ENCODE data around the gene PAXIP1. TPM values are rescaled to one million over a fixed set of nuclear protein-coding genes. Genes with fewer than 3 reads are reported as not detected.

PAXIP1 gene
- total and polyA plus RNA-seq, 10 of the 15 experiments (the other 5 are each of a cell fraction or from before 2014, with no cell fraction given): 7.3 to 27.2 (median 18.1) TPM

DNA sequence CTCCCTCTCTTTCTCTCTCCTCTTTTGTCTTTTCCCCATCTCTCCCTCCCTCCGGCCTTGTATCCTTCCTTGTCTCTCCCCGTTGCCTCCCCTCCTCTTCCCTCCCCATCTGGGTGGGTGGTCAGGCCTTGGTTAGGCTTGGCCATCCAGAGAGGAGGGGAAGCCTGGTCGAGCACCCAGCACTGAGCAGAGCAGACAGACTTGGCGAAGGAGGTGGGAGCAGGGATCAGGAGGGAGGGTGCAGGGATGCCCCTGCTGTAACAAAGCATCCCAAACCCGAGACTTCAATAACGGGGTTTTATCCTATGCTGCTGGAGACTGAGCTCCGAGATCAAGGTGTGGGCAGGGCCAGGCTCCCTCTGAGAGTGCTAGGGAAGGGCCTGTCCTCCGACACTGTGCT is 97.3 kb downstream of the PAXIP1 start:
- no peaks in the 10 kb centered on the region for H3K79me2 ChIP-seq (ENCODE audit: control insufficient read depth, insufficient read depth, low read length)
- H2AFZ ChIP-seq (ENCODE audit: control insufficient read depth, low read depth, low read length): no peak overlapping the region
- DNase-seq (ENCODE audit: low read depth, low spot score) (no peak), FAIRE-seq (no peak), ATAC-seq (no peak)
- no peaks in the 10 kb centered on the region for H3K27me3 ChIP-seq (replicated peaks in 1 of 2; ENCODE audit: control insufficient read depth in 2 of 2, insufficient read depth in 2 of 2, low read length in 1 of 2)
- ChIA-PET SMC1A (ENCODE audit: uncharacterized antibody, unreplicated experiment) (no interaction called here), RAD21 (ENCODE audit: unreplicated experiment) (no interaction called here), CTCF (interaction anchor here (1.0 kb wide), 1 partner anchor 78 kb away, joined by 3 read pairs; no protein-coding TSS in a partner anchor), POLR2A (no interaction called here)
- no peak overlapping the region for H3K9ac ChIP-seq (ENCODE audit: control insufficient read depth, insufficient read depth, low read length)
- no peaks in the 10 kb centered on the region; the same call in 2 of the 3 replicates for H3K9me3 ChIP-seq (replicated peaks; ENCODE audit: control insufficient read depth, insufficient read depth, low read length)
- intact Hi-C loops (cut with micrococcal nuclease; ENCODE audit: unreplicated experiment) (no loop called here), in situ Hi-C loops (cut with MboI) (no loop called here)
- H3K4me1 ChIP-seq (ENCODE audit: control insufficient read depth, insufficient read depth, low read length): no peaks in the 10 kb centered on the region
- no peak overlapping the region for H3K27ac ChIP-seq (ENCODE audit: control insufficient read depth, insufficient read depth)
- H4K20me1 ChIP-seq (ENCODE audit: control insufficient read depth, insufficient read depth): no peaks in the 10 kb centered on the region
- H3K4me3 ChIP-seq: no peak overlapping the region
- 22% methylated on average over 6 of the region's 8 CpGs for WGBS (ENCODE audit: insufficient coverage, insufficient replicate concordance, low lambda C conversion rate, missing lambda C conversion rate)
- H3K4me2 ChIP-seq (ENCODE audit: control insufficient read depth, insufficient read depth): no peak overlapping the region
- BruUV-seq (replicated peaks): no TSS peak
- no peaks in the 10 kb centered on the region for H3K36me3 ChIP-seq (ENCODE audit: control insufficient read depth in 2 of 2, insufficient read depth in 2 of 2, low read length in 1 of 2)
- TF ChIP-seq, protein P1, sequence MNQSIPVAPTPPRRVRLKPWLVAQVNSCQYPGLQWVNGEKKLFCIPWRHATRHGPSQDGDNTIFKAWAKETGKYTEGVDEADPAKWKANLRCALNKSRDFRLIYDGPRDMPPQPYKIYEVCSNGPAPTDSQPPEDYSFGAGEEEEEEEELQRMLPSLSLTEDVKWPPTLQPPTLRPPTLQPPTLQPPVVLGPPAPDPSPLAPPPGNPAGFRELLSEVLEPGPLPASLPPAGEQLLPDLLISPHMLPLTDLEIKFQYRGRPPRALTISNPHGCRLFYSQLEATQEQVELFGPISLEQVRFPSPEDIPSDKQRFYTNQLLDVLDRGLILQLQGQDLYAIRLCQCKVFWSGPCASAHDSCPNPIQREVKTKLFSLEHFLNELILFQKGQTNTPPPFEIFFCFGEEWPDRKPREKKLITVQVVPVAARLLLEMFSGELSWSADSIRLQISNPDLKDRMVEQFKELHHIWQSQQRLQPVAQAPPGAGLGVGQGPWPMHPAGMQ (IDR thresholded peaks at IDR 0.05; ENCODE audit: borderline replicate concordance): no peak
- TF ChIP-seq CHD4 (IDR thresholded peaks at IDR 0.05) (no peak), IRF3 (IDR thresholded peaks at IDR 0.05) (no peak), MTA2 (IDR thresholded peaks at IDR 0.05; ENCODE audit: low read depth) (no peak), MXI1 (IDR thresholded peaks at IDR 0.05; ENCODE audit: low read depth, low read length) (no peak), ZNF274 (IDR thresholded peaks at IDR 0.05; ENCODE audit: insufficient read depth, insufficient read length) (no peak), CEBPB (IDR thresholded peaks at IDR 0.05; ENCODE audit: borderline replicate concordance in 1 of 2, low read depth in 2 of 2, low read length in 2 of 2) (no peak), RUNX3 (IDR thresholded peaks at IDR 0.05; ENCODE audit: low read length) (no peak)
- TF ChIP-seq, protein P2, sequence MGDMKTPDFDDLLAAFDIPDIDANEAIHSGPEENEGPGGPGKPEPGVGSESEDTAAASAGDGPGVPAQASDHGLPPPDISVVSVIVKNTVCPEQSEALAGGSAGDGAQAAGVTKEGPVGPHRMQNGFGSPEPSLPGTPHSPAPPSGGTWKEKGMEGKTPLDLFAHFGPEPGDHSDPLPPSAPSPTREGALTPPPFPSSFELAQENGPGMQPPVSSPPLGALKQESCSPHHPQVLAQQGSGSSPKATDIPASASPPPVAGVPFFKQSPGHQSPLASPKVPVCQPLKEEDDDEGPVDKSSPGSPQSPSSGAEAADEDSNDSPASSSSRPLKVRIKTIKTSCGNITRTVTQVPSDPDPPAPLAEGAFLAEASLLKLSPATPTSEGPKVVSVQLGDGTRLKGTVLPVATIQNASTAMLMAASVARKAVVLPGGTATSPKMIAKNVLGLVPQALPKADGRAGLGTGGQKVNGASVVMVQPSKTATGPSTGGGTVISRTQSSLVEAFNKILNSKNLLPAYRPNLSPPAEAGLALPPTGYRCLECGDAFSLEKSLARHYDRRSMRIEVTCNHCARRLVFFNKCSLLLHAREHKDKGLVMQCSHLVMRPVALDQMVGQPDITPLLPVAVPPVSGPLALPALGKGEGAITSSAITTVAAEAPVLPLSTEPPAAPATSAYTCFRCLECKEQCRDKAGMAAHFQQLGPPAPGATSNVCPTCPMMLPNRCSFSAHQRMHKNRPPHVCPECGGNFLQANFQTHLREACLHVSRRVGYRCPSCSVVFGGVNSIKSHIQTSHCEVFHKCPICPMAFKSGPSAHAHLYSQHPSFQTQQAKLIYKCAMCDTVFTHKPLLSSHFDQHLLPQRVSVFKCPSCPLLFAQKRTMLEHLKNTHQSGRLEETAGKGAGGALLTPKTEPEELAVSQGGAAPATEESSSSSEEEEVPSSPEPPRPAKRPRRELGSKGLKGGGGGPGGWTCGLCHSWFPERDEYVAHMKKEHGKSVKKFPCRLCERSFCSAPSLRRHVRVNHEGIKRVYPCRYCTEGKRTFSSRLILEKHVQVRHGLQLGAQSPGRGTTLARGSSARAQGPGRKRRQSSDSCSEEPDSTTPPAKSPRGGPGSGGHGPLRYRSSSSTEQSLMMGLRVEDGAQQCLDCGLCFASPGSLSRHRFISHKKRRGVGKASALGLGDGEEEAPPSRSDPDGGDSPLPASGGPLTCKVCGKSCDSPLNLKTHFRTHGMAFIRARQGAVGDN (IDR thresholded peaks at IDR 0.05): no peak
- TF ChIP-seq, protein P3, sequence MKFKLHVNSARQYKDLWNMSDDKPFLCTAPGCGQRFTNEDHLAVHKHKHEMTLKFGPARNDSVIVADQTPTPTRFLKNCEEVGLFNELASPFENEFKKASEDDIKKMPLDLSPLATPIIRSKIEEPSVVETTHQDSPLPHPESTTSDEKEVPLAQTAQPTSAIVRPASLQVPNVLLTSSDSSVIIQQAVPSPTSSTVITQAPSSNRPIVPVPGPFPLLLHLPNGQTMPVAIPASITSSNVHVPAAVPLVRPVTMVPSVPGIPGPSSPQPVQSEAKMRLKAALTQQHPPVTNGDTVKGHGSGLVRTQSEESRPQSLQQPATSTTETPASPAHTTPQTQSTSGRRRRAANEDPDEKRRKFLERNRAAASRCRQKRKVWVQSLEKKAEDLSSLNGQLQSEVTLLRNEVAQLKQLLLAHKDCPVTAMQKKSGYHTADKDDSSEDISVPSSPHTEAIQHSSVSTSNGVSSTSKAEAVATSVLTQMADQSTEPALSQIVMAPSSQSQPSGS (IDR thresholded peaks at IDR 0.05; ENCODE audit: low read length): no peak
- TF ChIP-seq, protein P4, sequence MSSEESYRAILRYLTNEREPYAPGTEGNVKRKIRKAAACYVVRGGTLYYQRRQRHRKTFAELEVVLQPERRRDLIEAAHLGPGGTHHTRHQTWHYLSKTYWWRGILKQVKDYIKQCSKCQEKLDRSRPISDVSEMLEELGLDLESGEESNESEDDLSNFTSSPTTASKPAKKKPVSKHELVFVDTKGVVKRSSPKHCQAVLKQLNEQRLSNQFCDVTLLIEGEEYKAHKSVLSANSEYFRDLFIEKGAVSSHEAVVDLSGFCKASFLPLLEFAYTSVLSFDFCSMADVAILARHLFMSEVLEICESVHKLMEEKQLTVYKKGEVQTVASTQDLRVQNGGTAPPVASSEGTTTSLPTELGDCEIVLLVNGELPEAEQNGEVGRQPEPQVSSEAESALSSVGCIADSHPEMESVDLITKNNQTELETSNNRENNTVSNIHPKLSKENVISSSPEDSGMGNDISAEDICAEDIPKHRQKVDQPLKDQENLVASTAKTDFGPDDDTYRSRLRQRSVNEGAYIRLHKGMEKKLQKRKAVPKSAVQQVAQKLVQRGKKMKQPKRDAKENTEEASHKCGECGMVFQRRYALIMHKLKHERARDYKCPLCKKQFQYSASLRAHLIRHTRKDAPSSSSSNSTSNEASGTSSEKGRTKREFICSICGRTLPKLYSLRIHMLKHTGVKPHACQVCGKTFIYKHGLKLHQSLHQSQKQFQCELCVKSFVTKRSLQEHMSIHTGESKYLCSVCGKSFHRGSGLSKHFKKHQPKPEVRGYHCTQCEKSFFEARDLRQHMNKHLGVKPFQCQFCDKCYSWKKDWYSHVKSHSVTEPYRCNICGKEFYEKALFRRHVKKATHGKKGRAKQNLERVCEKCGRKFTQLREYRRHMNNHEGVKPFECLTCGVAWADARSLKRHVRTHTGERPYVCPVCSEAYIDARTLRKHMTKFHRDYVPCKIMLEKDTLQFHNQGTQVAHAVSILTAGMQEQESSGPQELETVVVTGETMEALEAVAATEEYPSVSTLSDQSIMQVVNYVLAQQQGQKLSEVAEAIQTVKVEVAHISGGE (CRISPR knock-in tag; IDR thresholded peaks at IDR 0.05): no peak

Measured in GM12878 (cell line).